GM23338 (cell line): Measurements from ENCODE around the gene COPS4. TPM values are rescaled to one million over a fixed set of nuclear protein-coding genes. Genes with fewer than 3 reads are reported as not detected.
A peak's percentile ranks its signal among the peaks of the same experiment; 100 is the strongest.

Experiments
- ATAC-seq: fragments of 200-7000 bp; cut with Tn5 transposase; 3 replicates; pipeline ENCODE4 v1.9.1; 2020
- DNase-seq: peaks from one replicate; pipeline ENCODE4 v3.0.0-alpha.2; 2015; ENCODE audit warnings: low spot score
- H2AFZ ChIP-seq: fragments of 200-600 bp; sonication (generic); 2 replicates; pipeline ENCODE4 v1.8.0; 2016; ENCODE audit warnings: antibody characterized with exemption, mild to moderate bottlenecking, moderate library complexity
- H3F3A ChIP-seq: fragments of 200-600 bp; sonication (generic); replicated peaks from 2 replicates; pipeline ENCODE4 v1.8.0; 2017; ENCODE audit warnings: antibody characterized with exemption, mixed run types, low read depth
- H3K27ac ChIP-seq: fragments of 200-600 bp; sonication (generic); 2 replicates; pipeline ENCODE4 v1.6.1; 2016; ENCODE audit warnings: low read depth
- H3K27me3 ChIP-seq: fragments of 200-600 bp; sonication (generic); 2 replicates; pipeline ENCODE4 v1.8.0; 2016; ENCODE audit warnings: mild to moderate bottlenecking, mixed run types, moderate library complexity; ENCODE audit not compliant: insufficient read depth
- H3K36me3 ChIP-seq: fragments of 200-600 bp; sonication (generic); 2 replicates; pipeline ENCODE4 v1.8.0; 2016; ENCODE audit warnings: mild to moderate bottlenecking; ENCODE audit not compliant: insufficient read depth
- H3K4me1 ChIP-seq: fragments of 200-600 bp; sonication (generic); 2 replicates; pipeline ENCODE4 v1.8.0; 2016; ENCODE audit warnings: mild to moderate bottlenecking, moderate library complexity; ENCODE audit not compliant: insufficient read depth
- H3K4me2 ChIP-seq: fragments of 200-600 bp; sonication (generic); 2 replicates; pipeline ENCODE4 v1.7.1; 2017; ENCODE audit warnings: mixed run types
- H3K4me3 ChIP-seq: fragments of 200-600 bp; sonication (generic); 2 replicates; pipeline ENCODE4 v1.6.1; 2016; ENCODE audit warnings: mixed run types
- H3K79me2 ChIP-seq: fragments of 200-600 bp; sonication (generic); replicated peaks from 2 replicates; pipeline ENCODE4 v1.8.0; 2017; ENCODE audit warnings: mild to moderate bottlenecking; ENCODE audit not compliant: insufficient read depth
- H3K9me2 ChIP-seq: fragments of 200-600 bp; sonication (generic); 2 replicates; pipeline ENCODE4 v1.8.0; 2017; ENCODE audit not compliant: insufficient read depth
- H4K20me1 ChIP-seq: fragments of 200-600 bp; sonication (generic); replicated peaks from 2 replicates; pipeline ENCODE4 v1.8.0; 2017; ENCODE audit warnings: mild to moderate bottlenecking; ENCODE audit not compliant: insufficient read depth
- H3K27ac Mint-ChIP-seq: 2 replicates; pipeline ENCODE4 v1.8.0; 2020; ENCODE audit warnings: inconsistent platforms, mild to moderate bottlenecking, moderate library complexity, mixed read lengths
- H3K27me3 Mint-ChIP-seq: 3 replicates; pipeline ENCODE4 v1.8.0; 2022; ENCODE audit warnings: low read depth, mild to moderate bottlenecking, moderate library complexity, mixed read lengths, inconsistent platforms; ENCODE audit not compliant: insufficient read depth, poor library complexity
- H3K36me3 Mint-ChIP-seq: 3 replicates; pipeline ENCODE4 v1.8.0; 2021; ENCODE audit warnings: low read depth, mild to moderate bottlenecking, inconsistent platforms, moderate library complexity, mixed read lengths
- H3K4me1 Mint-ChIP-seq: 3 replicates; pipeline ENCODE4 v1.8.0; 2020; ENCODE audit warnings: mild to moderate bottlenecking, inconsistent platforms, mixed read lengths
- H3K4me3 Mint-ChIP-seq: 3 replicates; pipeline ENCODE4 v1.8.0; 2021; ENCODE audit warnings: moderate library complexity, mild to moderate bottlenecking, inconsistent platforms, mixed read lengths
- H3K9me3 Mint-ChIP-seq: 3 replicates; pipeline ENCODE4 v1.8.0; 2020; ENCODE audit warnings: moderate library complexity, mild to moderate bottlenecking, inconsistent platforms, mixed read lengths
- CTCF ChIP-seq, 2 experiments: fragments of 200-600 bp in 1 of 2; sonication (generic) in 1 of 2; conservative IDR thresholded peaks; 2 replicates each; pipeline versions ENCODE4 v1.5.1 to v1.6.1; 2016 to 2017; ENCODE audit warnings: antibody characterized with exemption in 2 of 2, low read depth in 2 of 2, mild to moderate bottlenecking in 2 of 2, moderate library complexity in 1 of 2
- EZH2 ChIP-seq: fragments of 200-600 bp; sonication (generic); IDR thresholded peaks from one replicate; pipeline ENCODE4 v1.8.0; 2017; ENCODE audit warnings: antibody characterized with exemption, mild to moderate bottlenecking, low read depth; ENCODE audit not compliant: unreplicated experiment
- JUNB ChIP-seq: IDR thresholded peaks from one replicate; pipeline ENCODE4 v1.6.1; 2016; ENCODE audit warnings: antibody characterized with exemption; ENCODE audit not compliant: unreplicated experiment
- NANOG ChIP-seq: IDR thresholded peaks from 2 replicates; pipeline ENCODE4 v1.6.1; 2016; ENCODE audit warnings: antibody characterized with exemption, borderline replicate concordance
- STAT1 ChIP-seq: IDR thresholded peaks from one replicate; pipeline ENCODE4 v1.6.1; 2016; ENCODE audit warnings: antibody characterized with exemption; ENCODE audit not compliant: unreplicated experiment
- ZNF331 ChIP-seq: fragments of 250-450 bp; sonication (Bioruptor Pico); IDR thresholded peaks from 2 replicates; pipeline ENCODE4 v1.5.0; 2020; ENCODE audit warnings: low read depth, mild to moderate bottlenecking, moderate library complexity
- polyA plus RNA-seq: library from polyadenylated mRNA; unstranded; fragments of >200 nt; fragmentation: Nextera tagmentation; extraction: Ambion mirVana; gene quantifications from 2 replicates; pipeline ENCODE4 v1.2.1, GENCODE V29; 2016
- total RNA-seq: library from RNA; depleted of rRNA; stranded (reverse); fragments of >200 nt; shearing (Covaris generic); gene quantifications from 2 replicates; pipeline ENCODE4 v1.2.3, GENCODE V29; 2014
- TF ChIP-seq, protein P1 (sequence below): IDR thresholded peaks from one replicate; pipeline ENCODE4 v1.6.1; 2018; ENCODE audit warnings: antibody characterized with exemption; ENCODE audit not compliant: unreplicated experiment
- TF ChIP-seq, protein P2 (sequence below): IDR thresholded peaks from 2 replicates; pipeline ENCODE4 v1.6.1; 2016; ENCODE audit warnings: antibody characterized with exemption

COPS4 gene
- total and polyA plus RNA-seq, 2 experiments from 2014 or later = 23.7 to 46.6 TPM

GRCh38 chr4:83025563-83025962 is 9.4 kb upstream of the COPS4 start:
- no peaks in the 10 kb centered on the region for H3K9me2 ChIP-seq
- DNase-seq = no peak
- Mint-ChIP-seq H3K36me3 (peaks cover 10% of the 10 kb centered on the region; the same call in 2 of the 3 replicates), H3K4me3 (no peak overlapping the region), H3K27ac (no peak overlapping the region), H3K4me1 (no peaks in the 10 kb centered on the region), H3K27me3 (peaks cover 18% of the 10 kb centered on the region), H3K9me3 (peaks cover 29% of the 10 kb centered on the region)
- ATAC-seq = peak; percentile 33; the same call in 2 of the 3 replicates
- no peaks in the 10 kb centered on the region for H3F3A ChIP-seq
- H3K79me2 ChIP-seq = no peaks in the 10 kb centered on the region
- no peaks in the 10 kb centered on the region for H4K20me1 ChIP-seq
- no peak overlapping the region for H2AFZ ChIP-seq
- no peaks in the 10 kb centered on the region for H3K4me1 ChIP-seq
- no peak overlapping the region for H3K4me2 ChIP-seq
- no peak overlapping the region for H3K27ac ChIP-seq
- H3K36me3 ChIP-seq = no peaks in the 10 kb centered on the region
- H3K27me3 ChIP-seq = no peaks in the 10 kb centered on the region
- no peak overlapping the region for H3K4me3 ChIP-seq
- no peak for TF ChIP-seq JUNB
- TF ChIP-seq, protein P1, sequence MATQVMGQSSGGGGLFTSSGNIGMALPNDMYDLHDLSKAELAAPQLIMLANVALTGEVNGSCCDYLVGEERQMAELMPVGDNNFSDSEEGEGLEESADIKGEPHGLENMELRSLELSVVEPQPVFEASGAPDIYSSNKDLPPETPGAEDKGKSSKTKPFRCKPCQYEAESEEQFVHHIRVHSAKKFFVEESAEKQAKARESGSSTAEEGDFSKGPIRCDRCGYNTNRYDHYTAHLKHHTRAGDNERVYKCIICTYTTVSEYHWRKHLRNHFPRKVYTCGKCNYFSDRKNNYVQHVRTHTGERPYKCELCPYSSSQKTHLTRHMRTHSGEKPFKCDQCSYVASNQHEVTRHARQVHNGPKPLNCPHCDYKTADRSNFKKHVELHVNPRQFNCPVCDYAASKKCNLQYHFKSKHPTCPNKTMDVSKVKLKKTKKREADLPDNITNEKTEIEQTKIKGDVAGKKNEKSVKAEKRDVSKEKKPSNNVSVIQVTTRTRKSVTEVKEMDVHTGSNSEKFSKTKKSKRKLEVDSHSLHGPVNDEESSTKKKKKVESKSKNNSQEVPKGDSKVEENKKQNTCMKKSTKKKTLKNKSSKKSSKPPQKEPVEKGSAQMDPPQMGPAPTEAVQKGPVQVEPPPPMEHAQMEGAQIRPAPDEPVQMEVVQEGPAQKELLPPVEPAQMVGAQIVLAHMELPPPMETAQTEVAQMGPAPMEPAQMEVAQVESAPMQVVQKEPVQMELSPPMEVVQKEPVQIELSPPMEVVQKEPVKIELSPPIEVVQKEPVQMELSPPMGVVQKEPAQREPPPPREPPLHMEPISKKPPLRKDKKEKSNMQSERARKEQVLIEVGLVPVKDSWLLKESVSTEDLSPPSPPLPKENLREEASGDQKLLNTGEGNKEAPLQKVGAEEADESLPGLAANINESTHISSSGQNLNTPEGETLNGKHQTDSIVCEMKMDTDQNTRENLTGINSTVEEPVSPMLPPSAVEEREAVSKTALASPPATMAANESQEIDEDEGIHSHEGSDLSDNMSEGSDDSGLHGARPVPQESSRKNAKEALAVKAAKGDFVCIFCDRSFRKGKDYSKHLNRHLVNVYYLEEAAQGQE = no peak
- TF ChIP-seq EZH2 = no peak
- no peak for TF ChIP-seq CTCF (conservative IDR thresholded peaks at IDR 0.05; ENCODE audit: low read depth in 2 of 2)

GRCh38 chr4:83028976-83029375 is 6.0 kb upstream of the COPS4 start:
- Histone ChIP-seq H3K4me3 (no peak overlapping the region), H3K27ac (no peak overlapping the region), H3K4me1 (no peaks in the 10 kb centered on the region), H3K9me2 (no peaks in the 10 kb centered on the region; the same call in 1 of the 2 replicates), H3F3A (no peaks in the 10 kb centered on the region), H3K79me2 (no peaks in the 10 kb centered on the region), H2AFZ (peak overlapping the region; percentile 52; the same call in 1 of the 2 replicates), H3K36me3 (no peaks in the 10 kb centered on the region), H4K20me1 (no peaks in the 10 kb centered on the region), H3K27me3 (no peaks in the 10 kb centered on the region), H3K4me2 (no peak overlapping the region)
- ATAC-seq = no peak
- peaks cover 10% of the 10 kb centered on the region; the same call in 2 of the 3 replicates for H3K36me3 Mint-ChIP-seq
- H3K4me1 Mint-ChIP-seq = no peaks in the 10 kb centered on the region
- no peak overlapping the region for H3K4me3 Mint-ChIP-seq
- H3K9me3 Mint-ChIP-seq = peaks cover 24% of the 10 kb centered on the region
- no peak overlapping the region for H3K27ac Mint-ChIP-seq
- H3K27me3 Mint-ChIP-seq = peaks cover 15% of the 10 kb centered on the region
- no peak for DNase-seq
- TF ChIP-seq, protein P2, sequence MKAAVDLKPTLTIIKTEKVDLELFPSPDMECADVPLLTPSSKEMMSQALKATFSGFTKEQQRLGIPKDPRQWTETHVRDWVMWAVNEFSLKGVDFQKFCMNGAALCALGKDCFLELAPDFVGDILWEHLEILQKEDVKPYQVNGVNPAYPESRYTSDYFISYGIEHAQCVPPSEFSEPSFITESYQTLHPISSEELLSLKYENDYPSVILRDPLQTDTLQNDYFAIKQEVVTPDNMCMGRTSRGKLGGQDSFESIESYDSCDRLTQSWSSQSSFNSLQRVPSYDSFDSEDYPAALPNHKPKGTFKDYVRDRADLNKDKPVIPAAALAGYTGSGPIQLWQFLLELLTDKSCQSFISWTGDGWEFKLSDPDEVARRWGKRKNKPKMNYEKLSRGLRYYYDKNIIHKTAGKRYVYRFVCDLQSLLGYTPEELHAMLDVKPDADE = no peak
- TF ChIP-seq NANOG = no peak
- TF ChIP-seq CTCF (conservative IDR thresholded peaks at IDR 0.05; ENCODE audit: low read depth in 2 of 2) = no peak
- no peak for TF ChIP-seq STAT1
- no peak for TF ChIP-seq ZNF331
